GM23338 (cell line): ENCODE measurements around the gene MAP4K4. TPM values are rescaled to one million over a fixed set of nuclear protein-coding genes. Genes with fewer than 3 reads are reported as not detected.

Source experiments
- ATAC-seq: fragments of 200-7000 bp; cut with Tn5 transposase; 3 replicates; pipeline ENCODE4 v1.9.1; 2020
- DNase-seq: peaks from one replicate; pipeline ENCODE4 v3.0.0-alpha.2; 2015; ENCODE audit warnings: low spot score
- H2AFZ ChIP-seq: fragments of 200-600 bp; sonication (generic); 2 replicates; pipeline ENCODE4 v1.8.0; 2016; ENCODE audit warnings: antibody characterized with exemption, mild to moderate bottlenecking, moderate library complexity
- H3F3A ChIP-seq: fragments of 200-600 bp; sonication (generic); replicated peaks from 2 replicates; pipeline ENCODE4 v1.8.0; 2017; ENCODE audit warnings: antibody characterized with exemption, mixed run types, low read depth
- H3K27ac ChIP-seq: fragments of 200-600 bp; sonication (generic); 2 replicates; pipeline ENCODE4 v1.6.1; 2016; ENCODE audit warnings: low read depth
- H3K27me3 ChIP-seq: fragments of 200-600 bp; sonication (generic); 2 replicates; pipeline ENCODE4 v1.8.0; 2016; ENCODE audit warnings: mild to moderate bottlenecking, mixed run types, moderate library complexity; ENCODE audit not compliant: insufficient read depth
- H3K36me3 ChIP-seq: fragments of 200-600 bp; sonication (generic); 2 replicates; pipeline ENCODE4 v1.8.0; 2016; ENCODE audit warnings: mild to moderate bottlenecking; ENCODE audit not compliant: insufficient read depth
- H3K4me1 ChIP-seq: fragments of 200-600 bp; sonication (generic); 2 replicates; pipeline ENCODE4 v1.8.0; 2016; ENCODE audit warnings: mild to moderate bottlenecking, moderate library complexity; ENCODE audit not compliant: insufficient read depth
- H3K4me2 ChIP-seq: fragments of 200-600 bp; sonication (generic); 2 replicates; pipeline ENCODE4 v1.7.1; 2017; ENCODE audit warnings: mixed run types
- H3K4me3 ChIP-seq: fragments of 200-600 bp; sonication (generic); 2 replicates; pipeline ENCODE4 v1.6.1; 2016; ENCODE audit warnings: mixed run types
- H3K79me2 ChIP-seq: fragments of 200-600 bp; sonication (generic); replicated peaks from 2 replicates; pipeline ENCODE4 v1.8.0; 2017; ENCODE audit warnings: mild to moderate bottlenecking; ENCODE audit not compliant: insufficient read depth
- H3K9me2 ChIP-seq: fragments of 200-600 bp; sonication (generic); 2 replicates; pipeline ENCODE4 v1.8.0; 2017; ENCODE audit not compliant: insufficient read depth
- H4K20me1 ChIP-seq: fragments of 200-600 bp; sonication (generic); replicated peaks from 2 replicates; pipeline ENCODE4 v1.8.0; 2017; ENCODE audit warnings: mild to moderate bottlenecking; ENCODE audit not compliant: insufficient read depth
- H3K27ac Mint-ChIP-seq: 2 replicates; pipeline ENCODE4 v1.8.0; 2020; ENCODE audit warnings: inconsistent platforms, mild to moderate bottlenecking, moderate library complexity, mixed read lengths
- H3K27me3 Mint-ChIP-seq: 3 replicates; pipeline ENCODE4 v1.8.0; 2022; ENCODE audit warnings: low read depth, mild to moderate bottlenecking, moderate library complexity, mixed read lengths, inconsistent platforms; ENCODE audit not compliant: insufficient read depth, poor library complexity
- H3K36me3 Mint-ChIP-seq: 3 replicates; pipeline ENCODE4 v1.8.0; 2021; ENCODE audit warnings: low read depth, mild to moderate bottlenecking, inconsistent platforms, moderate library complexity, mixed read lengths
- H3K4me1 Mint-ChIP-seq: 3 replicates; pipeline ENCODE4 v1.8.0; 2020; ENCODE audit warnings: mild to moderate bottlenecking, inconsistent platforms, mixed read lengths
- H3K4me3 Mint-ChIP-seq: 3 replicates; pipeline ENCODE4 v1.8.0; 2021; ENCODE audit warnings: moderate library complexity, mild to moderate bottlenecking, inconsistent platforms, mixed read lengths
- H3K9me3 Mint-ChIP-seq: 3 replicates; pipeline ENCODE4 v1.8.0; 2020; ENCODE audit warnings: moderate library complexity, mild to moderate bottlenecking, inconsistent platforms, mixed read lengths
- CREB1 ChIP-seq: fragments of 250-450 bp; sonication (Bioruptor Pico); IDR thresholded peaks from 2 replicates; pipeline ENCODE4 v1.5.0; 2020; ENCODE audit warnings: low read depth, mild to moderate bottlenecking, moderate library complexity
- EZH2phosphoT487 ChIP-seq: fragments of 200-600 bp; sonication (generic); IDR thresholded peaks from one replicate; pipeline ENCODE4 v1.8.1; 2018; ENCODE audit warnings: antibody characterized with exemption; ENCODE audit not compliant: unreplicated experiment
- JUNB ChIP-seq: IDR thresholded peaks from one replicate; pipeline ENCODE4 v1.6.1; 2016; ENCODE audit warnings: antibody characterized with exemption; ENCODE audit not compliant: unreplicated experiment
- NANOG ChIP-seq: IDR thresholded peaks from 2 replicates; pipeline ENCODE4 v1.6.1; 2016; ENCODE audit warnings: antibody characterized with exemption, borderline replicate concordance
- POLR2AphosphoS5 ChIP-seq: IDR thresholded peaks from 2 replicates; pipeline ENCODE4 v1.6.1; 2016; ENCODE audit warnings: antibody characterized with exemption, low read depth
- ZNF114 ChIP-seq: fragments of 250-450 bp; sonication (Bioruptor Pico); IDR thresholded peaks from 2 replicates; pipeline ENCODE4 v1.5.0; 2020; ENCODE audit warnings: mild to moderate bottlenecking, moderate library complexity
- polyA plus RNA-seq: library from polyadenylated mRNA; unstranded; fragments of >200 nt; fragmentation: Nextera tagmentation; extraction: Ambion mirVana; gene quantifications from 2 replicates; pipeline ENCODE4 v1.2.1, GENCODE V29; 2016
- total RNA-seq: library from RNA; depleted of rRNA; stranded (reverse); fragments of >200 nt; shearing (Covaris generic); gene quantifications from 2 replicates; pipeline ENCODE4 v1.2.3, GENCODE V29; 2014
- TF ChIP-seq, protein P1 (sequence below): IDR thresholded peaks from 2 replicates; pipeline ENCODE4 v1.6.1; 2016; ENCODE audit warnings: antibody characterized with exemption
- TF ChIP-seq, protein P2 (sequence below), 2 experiments: fragments of 200-600 bp in 1 of 2; sonication (generic) in 1 of 2; conservative IDR thresholded peaks; 2 replicates each; pipeline versions ENCODE4 v1.5.1 to v1.6.1; 2016 to 2017; ENCODE audit warnings: antibody characterized with exemption in 2 of 2, low read depth in 2 of 2, mild to moderate bottlenecking in 2 of 2, moderate library complexity in 1 of 2

The MAP4K4 gene
- total and polyA plus RNA-seq, 2 experiments from 2014 or later, result 34.6 to 99.2 TPM

DNA sequence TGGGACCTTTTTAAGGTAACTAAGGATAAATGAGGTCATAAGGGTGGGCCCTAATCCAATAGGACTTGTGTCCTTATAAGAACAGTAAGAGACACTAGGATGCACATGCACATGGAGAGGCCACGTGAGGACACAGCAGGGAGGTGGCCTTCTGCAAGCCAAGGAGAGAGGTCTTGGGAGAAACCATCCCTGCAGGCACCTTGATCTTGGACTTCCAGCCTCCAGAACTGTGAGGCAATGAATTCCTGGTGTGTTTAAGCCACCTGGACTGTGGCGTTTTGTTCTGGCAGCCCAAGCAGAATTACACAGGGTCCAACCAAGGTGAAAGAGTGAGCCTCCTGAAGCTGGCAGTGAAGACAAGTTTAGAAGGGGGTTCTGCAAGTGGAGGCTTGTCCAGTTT lies 204.7 kb downstream of the MAP4K4 start (continued):
- TF ChIP-seq CREB1 (CRISPR knock-in tag), result no peak
- TF ChIP-seq EZH2phosphoT487, result no peak

DNA sequence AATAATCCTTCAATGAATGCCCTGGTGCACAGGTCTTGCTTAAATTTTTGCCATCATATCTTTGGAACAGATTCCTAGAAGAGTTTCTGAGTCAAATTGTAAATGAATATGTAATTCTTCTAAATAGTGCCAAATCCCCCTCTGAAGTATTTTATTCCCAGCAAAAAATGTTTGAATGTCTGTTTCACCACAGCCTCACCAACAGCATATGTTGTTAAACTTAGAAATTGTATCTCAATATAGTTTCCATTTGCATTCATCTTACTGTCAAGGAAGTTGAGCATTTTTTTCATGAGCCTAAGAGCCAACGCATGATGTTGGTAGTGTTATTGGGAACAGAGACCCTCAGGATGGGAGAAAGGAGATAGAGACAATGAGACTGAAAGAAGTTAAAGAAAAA lies 207.4 kb downstream of the MAP4K4 start:
- peaks cover 8% of the 10 kb centered on the region for H3K27me3 Mint-ChIP-seq
- peaks cover 32% of the 10 kb centered on the region for H3K36me3 Mint-ChIP-seq
- Histone ChIP-seq H3K27me3 (no peaks in the 10 kb centered on the region), H2AFZ (no peak overlapping the region), H3K4me3 (no peak overlapping the region), H3K4me2 (no peak overlapping the region), H3K27ac (no peak overlapping the region), H3K36me3 (no peaks in the 10 kb centered on the region; the same call in 1 of the 2 replicates), H3K79me2 (no peaks in the 10 kb centered on the region), H3F3A (no peaks in the 10 kb centered on the region), H3K9me2 (no peaks in the 10 kb centered on the region), H3K4me1 (peaks cover 7% of the 10 kb centered on the region; the same call in 1 of the 2 replicates), H4K20me1 (no peaks in the 10 kb centered on the region)
- H3K4me3 Mint-ChIP-seq, result no peak overlapping the region
- no peak overlapping the region for H3K27ac Mint-ChIP-seq
- DNase-seq (no peak), ATAC-seq (no peak)
- TF ChIP-seq EZH2phosphoT487 (no peak), CREB1 (CRISPR knock-in tag) (no peak)
- peaks cover 5% of the 10 kb centered on the region; the same call in 1 of the 3 replicates for H3K4me1 Mint-ChIP-seq
- H3K9me3 Mint-ChIP-seq, result peaks cover 45% of the 10 kb centered on the region

DNA sequence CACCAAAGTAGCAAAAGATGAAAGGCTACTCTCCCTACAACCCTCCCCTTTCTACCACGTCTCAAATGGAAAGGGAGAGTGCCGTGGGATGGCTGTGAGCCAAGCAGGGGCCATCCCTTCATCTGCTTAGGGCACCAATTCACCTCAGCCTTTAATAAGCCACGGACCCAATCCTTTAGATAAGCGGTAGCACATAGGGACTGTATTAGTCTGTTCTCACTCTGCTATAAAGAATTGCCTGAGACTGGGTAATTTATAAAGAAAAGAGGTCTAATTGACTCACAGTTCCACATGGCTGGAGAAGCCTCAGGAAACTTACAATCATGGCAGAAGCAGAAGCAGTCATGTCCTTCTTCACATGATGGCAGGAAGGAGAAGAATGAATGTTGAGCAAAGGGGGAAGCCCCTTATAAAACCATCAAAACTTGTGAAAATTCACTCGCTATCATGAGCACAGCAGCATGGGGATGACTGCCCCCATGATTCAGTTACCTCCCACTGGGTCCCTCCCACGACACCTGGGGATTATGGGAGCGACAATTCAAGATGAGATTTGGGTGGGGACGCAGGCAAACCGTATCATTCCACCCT lies 208.3 kb downstream of the MAP4K4 start:
- Histone ChIP-seq H3K4me1 (peaks cover 7% of the 10 kb centered on the region; the same call in 1 of the 2 replicates), H3K27me3 (no peaks in the 10 kb centered on the region), H3F3A (no peaks in the 10 kb centered on the region), H3K27ac (no peak overlapping the region), H2AFZ (no peak overlapping the region), H3K4me2 (no peak overlapping the region), H3K79me2 (no peaks in the 10 kb centered on the region), H4K20me1 (no peaks in the 10 kb centered on the region), H3K9me2 (no peaks in the 10 kb centered on the region), H3K4me3 (no peak overlapping the region), H3K36me3 (no peaks in the 10 kb centered on the region; the same call in 1 of the 2 replicates)
- TF ChIP-seq NANOG, result no peak
- TF ChIP-seq JUNB, result no peak
- no peak for TF ChIP-seq ZNF114 (CRISPR knock-in tag)
- no peak for TF ChIP-seq EZH2phosphoT487
- no peak for TF ChIP-seq POLR2AphosphoS5
- TF ChIP-seq, protein P1, sequence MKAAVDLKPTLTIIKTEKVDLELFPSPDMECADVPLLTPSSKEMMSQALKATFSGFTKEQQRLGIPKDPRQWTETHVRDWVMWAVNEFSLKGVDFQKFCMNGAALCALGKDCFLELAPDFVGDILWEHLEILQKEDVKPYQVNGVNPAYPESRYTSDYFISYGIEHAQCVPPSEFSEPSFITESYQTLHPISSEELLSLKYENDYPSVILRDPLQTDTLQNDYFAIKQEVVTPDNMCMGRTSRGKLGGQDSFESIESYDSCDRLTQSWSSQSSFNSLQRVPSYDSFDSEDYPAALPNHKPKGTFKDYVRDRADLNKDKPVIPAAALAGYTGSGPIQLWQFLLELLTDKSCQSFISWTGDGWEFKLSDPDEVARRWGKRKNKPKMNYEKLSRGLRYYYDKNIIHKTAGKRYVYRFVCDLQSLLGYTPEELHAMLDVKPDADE, result no peak
- TF ChIP-seq CREB1 (CRISPR knock-in tag), result no peak
- TF ChIP-seq, protein P2, sequence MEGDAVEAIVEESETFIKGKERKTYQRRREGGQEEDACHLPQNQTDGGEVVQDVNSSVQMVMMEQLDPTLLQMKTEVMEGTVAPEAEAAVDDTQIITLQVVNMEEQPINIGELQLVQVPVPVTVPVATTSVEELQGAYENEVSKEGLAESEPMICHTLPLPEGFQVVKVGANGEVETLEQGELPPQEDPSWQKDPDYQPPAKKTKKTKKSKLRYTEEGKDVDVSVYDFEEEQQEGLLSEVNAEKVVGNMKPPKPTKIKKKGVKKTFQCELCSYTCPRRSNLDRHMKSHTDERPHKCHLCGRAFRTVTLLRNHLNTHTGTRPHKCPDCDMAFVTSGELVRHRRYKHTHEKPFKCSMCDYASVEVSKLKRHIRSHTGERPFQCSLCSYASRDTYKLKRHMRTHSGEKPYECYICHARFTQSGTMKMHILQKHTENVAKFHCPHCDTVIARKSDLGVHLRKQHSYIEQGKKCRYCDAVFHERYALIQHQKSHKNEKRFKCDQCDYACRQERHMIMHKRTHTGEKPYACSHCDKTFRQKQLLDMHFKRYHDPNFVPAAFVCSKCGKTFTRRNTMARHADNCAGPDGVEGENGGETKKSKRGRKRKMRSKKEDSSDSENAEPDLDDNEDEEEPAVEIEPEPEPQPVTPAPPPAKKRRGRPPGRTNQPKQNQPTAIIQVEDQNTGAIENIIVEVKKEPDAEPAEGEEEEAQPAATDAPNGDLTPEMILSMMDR (conservative IDR thresholded peaks at IDR 0.05; ENCODE audit: low read depth in 2 of 2), result no peak
- Mint-ChIP-seq H3K4me3 (no peak overlapping the region), H3K4me1 (peaks cover 5% of the 10 kb centered on the region; the same call in 1 of the 3 replicates), H3K36me3 (peaks cover 30% of the 10 kb centered on the region), H3K27ac (no peak overlapping the region), H3K27me3 (peaks cover 7% of the 10 kb centered on the region), H3K9me3 (peaks cover 49% of the 10 kb centered on the region)
- ATAC-seq (no peak), DNase-seq (no peak)
